ENCODE results near the gene SLC46A3.
"Not testable (repeated sequence)": the region's sequence is repeated elsewhere in the genome, so short reads cannot be mapped to it uniquely, and the experiment has no call there.

The SLC46A3 gene

DNA sequence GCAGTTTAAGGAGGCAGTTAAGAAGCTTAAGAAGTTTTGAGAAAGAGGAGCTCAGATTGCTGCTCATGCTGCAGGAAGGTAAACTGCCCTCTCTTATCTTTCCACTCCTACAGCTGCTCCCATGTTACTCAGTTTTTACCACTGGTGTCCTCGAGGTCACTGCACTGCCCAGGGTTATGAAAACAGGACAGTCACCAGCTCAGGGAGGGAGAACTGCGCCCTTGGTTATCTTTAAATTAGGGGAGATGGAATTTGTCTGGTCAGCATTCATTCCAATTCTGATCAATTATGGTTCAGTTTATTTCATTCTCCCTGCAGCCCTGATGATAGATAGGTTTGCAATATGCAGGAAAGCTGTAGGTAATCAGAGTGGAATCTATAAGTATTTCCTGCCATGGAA is 10.8 kb upstream of the SLC46A3 start:
- no peak for DNase-seq

DNA sequence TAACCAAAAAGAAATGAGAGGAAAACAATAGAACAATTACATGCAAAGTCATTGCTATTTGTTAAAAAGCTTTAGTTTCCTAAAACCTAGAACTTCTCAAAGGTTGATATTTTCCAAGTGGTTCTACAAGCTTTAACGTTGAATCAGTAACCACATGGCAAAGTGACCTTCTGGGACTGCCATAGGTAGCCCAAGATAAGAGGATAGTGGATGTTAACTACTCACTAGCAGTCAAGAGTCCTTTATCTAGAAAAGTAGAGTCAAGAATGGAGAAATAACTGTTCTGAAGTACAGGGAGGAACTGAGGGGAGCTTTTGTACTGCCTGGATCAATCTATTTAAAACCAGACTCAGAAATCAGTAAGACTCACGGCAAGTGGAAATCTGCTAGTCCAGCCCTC is 9.9 kb upstream of the SLC46A3 start:
- DNase-seq, result no peak

DNA sequence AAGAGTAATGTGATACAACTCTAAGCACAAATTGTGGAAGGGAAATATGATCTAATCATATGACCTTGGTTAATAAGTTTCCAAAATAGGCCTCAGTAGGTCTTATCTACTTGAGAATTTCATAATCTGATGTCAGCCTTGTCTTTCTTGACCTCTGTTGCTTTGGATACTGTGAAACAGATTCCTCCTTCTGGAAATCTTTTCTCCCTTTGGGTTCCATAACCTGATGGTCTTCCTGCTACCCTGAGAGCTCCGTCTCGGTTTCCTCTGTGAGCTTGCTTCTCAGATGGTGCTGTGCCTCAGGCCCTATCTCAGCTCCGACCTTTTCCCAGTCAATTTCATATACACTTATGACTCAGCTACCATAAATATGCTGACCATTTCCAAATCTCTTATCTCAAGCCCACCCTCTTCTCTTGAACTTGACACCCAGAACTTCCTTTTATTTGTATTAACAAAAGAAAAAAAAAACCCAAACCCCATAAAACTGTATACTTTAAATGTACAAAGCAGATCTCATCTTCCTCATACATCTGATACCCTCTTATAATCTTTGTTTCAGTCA is 6.4 kb upstream of the SLC46A3 start:
- DNase-seq, result no peak

DNA sequence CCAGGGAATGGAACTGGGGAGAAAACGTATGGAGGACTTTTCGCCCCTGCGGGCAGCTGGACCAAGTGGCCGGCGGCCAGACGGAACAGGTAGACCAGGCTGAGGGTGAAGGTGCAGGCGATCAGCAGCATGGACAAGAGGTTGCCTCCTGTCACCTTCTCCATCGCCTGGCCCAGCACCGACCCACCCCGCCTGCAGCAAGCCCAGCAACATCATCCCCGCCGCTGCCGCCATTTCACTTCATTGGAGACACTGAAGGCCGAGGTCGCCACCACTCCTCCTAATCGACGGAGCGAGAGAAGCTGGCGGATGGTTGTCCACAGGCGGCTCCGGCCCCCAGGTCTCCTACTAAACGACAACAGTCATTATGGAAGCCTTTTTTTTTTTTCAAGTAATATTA is 5.0 kb upstream of the SLC46A3 start:
- DNase-seq, result no peak

DNA sequence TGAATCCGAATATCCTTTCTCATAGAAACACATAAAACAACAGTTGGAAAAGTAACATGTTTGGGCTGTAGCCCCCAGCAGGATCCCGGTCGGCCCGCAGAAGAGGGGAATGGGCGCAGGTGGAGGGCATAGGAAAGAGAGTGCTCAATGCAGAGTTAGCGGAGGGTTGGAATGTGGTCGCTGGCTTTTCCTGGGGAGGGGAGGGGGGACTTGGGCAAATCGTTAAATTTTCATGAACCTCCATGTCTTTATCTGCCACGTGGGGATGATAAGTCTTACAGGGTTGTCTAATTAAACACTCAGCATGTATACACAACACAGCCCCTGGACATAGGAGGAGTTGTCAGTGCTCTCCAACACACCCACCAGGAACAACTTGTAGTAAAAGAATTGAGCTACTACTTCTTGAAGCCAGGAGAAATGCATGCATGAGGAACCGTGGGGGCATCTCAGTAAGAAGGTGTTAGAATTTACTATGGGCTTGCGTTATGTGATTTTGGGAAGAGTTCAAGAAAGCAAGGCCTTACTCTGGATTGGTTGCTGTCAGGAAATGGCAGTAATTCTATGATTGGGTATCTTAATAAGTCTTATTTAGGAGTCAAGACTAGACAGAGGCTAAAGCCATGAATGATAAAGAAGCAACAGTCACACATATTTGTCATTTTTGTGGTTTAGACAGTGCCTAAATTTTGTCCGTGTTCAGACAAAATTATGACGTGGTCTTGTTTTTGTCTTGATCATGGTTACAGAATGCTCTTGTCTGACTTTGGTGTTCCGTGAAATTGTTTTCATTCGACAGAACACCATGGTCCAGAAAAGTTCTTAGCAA is 671 bp upstream of the SLC46A3 start:
- peak in 1 of 2 experiments; percentile 52 for DNase-seq

DNA sequence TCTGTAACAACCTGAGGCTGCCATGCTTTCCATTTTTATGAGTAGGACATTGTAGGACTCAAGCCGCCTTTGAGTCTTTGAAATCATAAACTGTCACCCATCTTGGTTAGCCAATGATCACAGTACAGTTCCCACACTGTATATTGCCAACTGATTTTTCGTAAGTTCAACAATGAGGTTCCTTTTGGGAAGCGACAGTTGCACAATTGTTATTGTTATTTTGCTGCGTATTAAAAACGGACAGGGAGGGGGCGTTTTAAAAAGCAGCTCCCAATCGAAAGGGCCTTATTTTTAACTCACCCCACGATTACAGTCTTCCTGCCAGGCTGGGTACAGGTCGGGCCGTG is 601 bp downstream of the SLC46A3 start:
- peak in 1 of 2 experiments; percentile 57 for DNase-seq

DNA sequence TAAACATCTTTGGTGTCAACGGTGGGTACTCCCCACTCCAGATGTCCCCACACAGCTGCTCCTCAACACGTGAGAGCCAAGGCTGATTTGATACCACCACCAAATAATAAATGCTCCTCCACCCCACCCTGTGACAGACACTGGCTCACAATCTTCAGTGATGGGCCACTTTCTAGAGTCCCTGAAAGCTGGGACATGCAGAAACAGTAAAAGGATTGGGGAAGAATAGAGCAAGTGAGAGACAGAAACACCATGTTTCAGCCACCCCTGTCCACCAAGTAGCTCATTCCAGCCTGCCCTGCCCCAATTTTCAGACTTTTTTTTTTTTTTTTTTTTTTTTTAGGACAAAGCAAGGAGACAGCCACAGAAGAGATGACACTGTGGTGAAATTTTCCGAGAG is 1.6 kb downstream of the SLC46A3 start:
- peak in 1 of 2 experiments; percentile 25 for DNase-seq

DNA sequence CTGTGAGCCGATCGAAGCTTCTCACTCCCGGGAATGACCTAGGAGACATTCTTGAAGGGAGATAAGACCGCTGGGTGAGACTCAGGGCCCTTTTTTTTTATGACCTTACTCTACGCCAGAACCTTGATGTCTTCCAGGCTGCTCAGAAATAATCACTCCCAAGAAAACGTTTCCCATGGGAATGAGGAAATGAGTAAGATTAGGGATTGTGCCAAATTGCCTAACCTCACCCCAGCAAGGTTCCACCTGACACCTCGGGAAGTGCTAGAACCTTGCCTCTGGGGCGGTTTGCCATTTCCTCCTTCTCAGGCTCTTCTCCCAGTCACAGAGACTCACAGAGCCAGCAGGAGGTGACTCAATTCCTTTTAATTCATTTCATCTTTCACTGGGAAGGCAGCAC is 2.3 kb downstream of the SLC46A3 start:
- DNase-seq, result peak; percentile 58 to 76

DNA sequence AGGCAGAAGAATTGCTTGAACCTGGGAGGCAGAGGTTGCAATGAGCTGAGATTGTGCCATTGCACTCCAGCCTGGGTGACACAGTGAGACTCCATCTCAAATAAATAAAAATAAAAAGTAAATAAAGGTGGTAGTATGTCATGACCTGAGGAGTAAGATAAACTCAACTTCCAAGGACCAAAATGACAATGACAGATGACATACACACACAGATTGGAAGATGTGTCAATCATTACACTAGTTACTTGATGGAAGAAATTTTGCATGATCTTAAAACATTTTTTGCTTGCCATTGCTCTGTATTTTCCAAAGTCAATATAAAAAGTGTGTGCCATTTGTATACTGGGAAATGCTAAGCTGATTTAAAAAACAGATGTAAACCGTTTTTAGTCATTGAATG is 4.1 kb downstream of the SLC46A3 start:
- DNase-seq, result no peak

DNA sequence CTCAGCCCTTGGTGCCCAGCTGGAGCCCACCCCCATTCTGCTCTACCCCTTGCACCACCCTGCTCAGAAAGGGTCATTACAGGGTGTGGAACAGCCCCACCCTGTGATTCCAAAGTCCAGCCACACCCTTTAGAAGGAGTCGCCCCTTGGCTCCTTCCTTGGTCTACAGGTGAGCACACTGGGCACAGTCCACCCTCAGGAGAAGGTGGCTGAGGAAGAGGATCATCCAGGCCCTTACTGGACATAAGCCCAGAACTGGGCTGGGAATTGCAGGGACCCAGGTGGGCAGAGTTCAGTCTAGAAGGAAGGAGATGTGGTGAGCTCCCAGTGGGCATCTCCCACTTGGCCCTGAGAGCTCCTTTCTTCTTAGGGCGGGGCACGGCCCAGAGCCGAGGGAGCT is 8.6 kb downstream of the SLC46A3 start:
- DNase-seq, result no peak

DNA sequence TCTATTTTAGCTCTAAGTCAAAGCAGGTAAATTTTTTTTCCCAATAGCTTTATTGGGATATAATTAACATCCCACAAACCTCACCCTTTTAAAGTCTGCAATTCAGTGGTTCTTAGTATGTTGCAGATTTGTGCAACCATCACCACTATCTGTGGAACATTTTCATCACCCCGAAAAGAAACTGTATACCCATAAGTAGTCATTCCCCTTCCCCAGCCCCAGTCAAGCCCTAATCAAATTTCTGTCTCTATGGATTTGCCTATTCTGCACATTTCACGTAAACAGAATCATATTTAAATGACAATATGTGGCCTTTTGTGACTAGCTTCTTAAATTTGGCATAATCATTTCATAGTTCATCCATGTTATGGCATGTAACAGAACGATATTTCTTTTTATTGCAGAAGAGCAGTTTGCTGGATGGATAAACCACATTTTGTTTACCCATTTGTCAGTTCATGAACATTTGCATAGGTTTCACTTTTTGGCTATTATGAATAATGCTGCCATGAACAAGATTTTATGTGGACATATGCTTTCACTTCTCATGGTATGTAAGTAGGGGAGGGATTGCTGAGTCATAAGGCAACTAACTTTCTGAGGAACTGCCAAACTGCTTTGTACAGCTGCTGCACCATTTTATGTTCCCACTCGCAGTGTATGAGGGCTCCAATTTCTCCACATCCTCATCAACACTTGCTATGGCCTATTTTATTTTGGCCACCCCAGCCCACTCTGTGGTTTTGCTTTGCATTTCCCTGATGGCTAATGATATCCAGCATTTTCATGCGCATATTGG is 10.9 kb downstream of the SLC46A3 start:
- no peak for DNase-seq

DNA sequence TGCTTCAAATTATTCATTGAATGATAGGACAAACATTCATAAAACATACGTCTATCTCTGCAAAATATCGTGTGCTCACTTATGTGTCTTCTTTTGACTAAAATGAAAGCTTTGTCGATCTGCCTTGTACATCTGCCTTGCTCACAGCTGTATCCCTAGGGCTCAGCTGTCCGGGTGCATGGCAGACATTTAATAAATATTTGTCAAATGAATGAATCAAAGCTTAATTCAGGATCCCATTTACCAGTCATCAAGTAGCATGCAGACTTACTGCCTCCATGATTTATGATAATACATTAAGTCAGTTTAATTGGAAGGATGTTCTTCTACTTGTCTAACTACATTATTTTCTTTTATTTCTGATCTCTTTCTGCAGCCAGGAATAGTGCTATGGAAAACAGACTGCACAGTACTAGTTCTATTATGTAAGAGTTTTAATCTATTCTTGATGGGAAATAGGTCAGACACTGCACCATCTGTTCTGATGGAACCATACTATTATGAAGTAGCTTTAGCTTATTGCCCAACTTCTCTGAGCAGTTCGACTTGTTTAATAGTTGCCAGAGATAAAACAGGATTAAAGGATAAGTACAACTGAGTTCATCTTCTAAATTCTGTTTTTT is 13.2 kb downstream of the SLC46A3 start:
- no peak for DNase-seq

DNA sequence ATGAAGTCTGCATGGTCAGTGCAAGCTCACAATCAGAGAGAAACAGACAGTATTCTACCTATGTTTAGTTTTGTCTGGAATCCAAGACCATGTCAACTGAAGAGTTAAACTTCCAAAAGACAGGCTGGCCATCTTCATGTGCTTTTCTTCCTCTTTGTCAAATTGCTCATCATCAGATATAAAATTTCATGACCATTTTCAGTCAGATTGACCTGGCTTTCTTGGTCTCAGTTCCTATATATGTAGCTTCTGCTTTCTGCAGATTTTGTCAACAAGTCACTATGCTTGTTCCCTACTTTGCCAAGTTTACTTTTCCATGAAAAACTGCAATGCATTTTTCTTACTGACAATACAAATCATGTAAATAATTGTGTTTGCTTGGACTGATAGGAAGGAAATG is 13.9 kb downstream of the SLC46A3 start:
- no peak for DNase-seq

DNA sequence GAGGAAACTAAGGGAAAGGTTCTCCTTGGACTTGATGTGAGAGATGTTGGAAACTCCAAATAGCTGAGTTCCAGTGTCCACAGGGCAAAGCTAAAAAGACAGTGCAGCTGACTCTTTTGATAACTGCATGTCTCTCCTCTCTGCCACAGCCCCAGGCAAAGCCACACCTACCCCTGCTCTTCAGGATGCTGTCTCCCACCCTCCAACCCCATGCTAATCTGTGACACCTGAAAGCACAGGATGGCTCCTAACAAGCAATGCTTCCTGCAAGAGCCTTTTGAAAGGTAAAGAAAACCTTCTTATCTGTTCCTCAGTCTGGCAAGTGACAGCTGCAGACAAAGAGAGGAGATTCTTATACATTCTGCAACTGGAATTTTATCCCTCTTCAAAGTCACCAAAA is 14.5 kb downstream of the SLC46A3 start:
- no peak for DNase-seq

DNA sequence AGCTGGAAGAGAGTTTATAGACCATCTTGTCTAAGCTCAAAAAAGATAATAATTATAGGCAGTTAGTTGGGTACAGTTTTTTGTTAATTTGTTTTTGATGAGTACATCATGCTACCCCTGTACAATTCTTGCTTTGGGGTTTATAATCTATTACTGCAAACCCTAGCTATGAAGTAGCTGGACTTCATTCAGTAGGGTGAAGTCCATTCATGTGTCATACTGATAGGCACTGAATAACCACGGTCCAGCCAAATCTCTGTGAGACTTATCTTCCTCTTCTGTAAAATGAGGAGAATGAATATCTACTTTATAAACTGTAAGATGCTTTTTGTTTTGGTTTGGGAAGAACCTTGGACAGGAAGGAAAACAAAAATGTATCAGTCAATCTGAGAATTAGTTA is 19.5 kb downstream of the SLC46A3 start:
- no peak for DNase-seq

DNA sequence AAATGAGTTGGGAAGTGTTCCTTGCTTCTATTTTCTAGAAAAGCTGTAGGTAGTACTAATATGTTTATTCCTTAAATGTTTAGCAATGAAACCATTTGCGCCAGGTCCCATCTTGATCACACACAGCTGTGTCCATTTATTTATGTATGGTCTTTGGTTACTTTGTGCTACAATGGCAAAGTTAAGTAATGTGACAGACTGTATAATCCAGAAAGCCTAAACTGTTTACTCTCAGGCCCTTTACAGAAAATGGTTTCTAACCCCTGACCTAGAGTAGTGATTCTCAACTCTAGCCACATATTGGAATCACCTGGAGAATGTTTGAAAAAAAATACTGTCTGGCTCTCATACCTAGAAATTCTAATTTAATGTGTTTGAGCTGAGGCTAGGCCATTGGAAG is 21.3 kb downstream of the SLC46A3 start:
- no peak for DNase-seq

DNA sequence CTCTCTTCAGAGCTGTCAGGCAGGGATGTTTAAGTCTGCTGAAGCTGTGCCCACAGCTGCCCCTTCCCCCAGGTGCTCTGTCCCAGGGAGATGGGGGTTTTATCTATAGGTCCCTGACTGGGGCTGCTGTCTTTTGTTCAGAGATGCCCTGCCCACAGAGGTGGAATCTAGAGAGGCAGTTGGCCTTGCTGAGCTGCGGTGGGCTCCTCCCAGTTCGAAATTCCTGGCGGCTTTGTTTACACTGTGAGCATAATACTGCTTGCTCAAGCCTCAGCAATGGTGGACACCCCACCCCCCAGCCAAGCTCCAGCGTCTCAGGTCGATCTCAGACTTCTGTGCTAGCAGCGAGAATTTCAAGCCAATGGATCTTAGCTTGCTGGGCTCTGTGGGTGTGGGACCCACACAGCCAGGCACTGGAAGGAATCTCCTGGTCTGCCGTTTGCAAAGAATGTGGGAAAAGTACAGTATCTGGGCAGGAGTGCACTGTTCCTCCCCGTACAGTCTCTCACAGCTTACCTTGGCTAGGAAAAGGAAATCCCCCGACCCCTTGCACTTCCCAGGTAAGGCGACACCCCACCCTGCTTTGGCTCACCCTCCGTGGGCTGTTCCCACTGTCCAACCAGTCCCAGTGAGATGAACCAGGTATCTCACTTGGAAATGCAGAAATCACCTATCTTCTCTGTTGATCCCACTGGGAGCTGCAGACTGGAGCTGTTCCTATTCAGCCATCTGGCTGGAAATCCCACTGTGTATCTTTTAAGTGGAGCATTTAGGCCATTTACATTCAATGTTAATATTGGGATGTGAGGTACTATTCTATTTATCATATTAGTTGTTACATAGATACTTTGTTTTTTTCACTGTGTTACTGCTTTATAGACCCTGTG is 24.9 kb downstream of the SLC46A3 start:
- DNase-seq, result not testable (repeated sequence)

DNA sequence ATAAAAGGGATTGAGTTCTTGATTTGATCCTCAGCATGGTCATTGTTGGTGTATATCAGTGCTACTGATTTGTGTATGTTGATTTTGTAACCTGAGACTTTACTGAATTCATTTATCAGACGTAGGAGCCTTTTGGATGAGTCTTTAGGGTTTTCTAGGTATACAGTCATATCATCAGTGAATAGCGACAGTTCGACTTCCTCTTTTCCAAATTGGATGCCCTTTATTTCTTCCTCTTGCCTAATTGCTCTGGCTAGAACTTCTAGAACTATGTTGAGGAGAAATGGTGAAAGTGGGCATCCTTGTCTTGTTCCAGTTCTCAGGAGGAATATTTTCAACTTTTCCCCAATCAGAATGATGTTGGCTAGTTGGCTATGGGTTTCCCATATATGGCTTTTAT is 32.9 kb downstream of the SLC46A3 start:
- DNase-seq, result no peak

DNA sequence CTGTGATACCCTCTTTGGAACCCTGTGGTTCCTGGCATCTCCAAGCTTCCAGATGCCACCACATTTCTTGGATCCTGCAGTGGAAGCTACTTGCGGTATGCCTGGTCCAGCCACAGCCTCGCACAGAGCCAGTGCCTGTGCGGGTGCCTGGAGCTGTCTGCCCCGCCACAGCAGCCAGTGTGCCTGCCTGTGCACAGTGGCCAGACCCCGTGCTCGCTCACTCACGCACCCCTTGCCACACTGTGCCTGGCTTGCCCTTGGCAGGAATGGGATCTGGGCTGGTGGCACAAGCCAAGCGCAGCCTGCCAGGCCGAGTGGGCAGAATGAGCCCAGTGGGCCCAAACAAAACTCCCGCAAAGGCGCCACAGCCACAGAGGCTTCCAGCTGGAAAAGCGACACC is 33.7 kb downstream of the SLC46A3 start:
- DNase-seq, result no peak

DNA sequence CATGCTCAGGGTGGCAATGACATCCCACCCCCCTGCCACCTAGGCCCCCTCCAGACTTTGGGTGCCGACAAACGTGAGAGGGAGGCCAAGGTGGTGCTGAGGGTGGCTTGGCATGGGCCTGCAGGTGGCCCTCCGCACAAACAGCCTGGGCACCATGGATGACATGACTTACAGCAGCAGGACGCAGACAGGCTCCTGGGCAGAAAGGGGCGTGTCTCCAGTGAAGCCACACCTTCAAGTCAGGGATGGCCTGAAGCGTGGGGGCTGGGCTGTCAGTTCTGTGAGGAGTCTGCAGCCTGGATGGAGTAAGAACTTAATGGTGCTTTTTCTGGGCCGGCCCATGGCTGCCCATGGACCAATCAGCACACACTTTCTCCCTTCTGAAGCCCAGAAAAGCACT is 34.5 kb downstream of the SLC46A3 start:
- no peak for DNase-seq

DNA sequence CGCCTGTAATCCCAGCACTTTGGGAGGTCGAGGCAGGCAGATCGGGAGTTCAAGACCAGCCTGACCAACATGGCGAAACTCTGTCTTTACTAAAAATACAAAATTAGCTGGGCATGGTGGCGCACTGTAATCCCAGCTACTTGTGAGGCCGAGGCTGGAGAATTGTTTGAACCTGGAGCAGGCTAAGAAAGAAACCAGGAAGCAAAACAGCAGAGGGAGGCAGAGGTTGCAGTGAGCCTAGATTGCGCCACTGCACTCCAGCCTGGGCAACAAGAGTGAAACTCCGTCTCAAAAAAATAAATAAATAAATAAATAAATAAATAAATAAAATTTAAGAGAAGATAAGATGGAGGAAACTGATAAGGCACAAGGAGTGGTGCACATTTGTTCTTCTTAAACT is 35.6 kb downstream of the SLC46A3 start:
- not testable (repeated sequence) for DNase-seq

DNA sequence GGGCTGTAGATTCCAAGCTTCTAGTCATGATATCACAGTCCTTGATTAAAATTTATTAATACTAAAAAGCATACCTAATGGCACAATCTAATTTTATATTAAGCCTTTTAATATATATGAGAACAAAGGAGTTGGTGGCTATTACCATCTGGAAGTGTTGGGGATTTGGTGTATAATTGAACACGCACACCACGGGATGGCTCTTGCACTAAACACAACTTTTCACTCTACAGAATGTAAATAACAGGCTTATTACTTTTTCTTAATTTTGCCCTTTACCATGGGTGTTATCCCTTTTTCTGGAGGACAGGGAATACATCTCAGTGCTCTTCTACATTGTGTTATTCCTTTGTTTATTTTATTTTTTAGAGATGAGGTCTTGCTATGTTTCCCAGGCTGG is 38.2 kb downstream of the SLC46A3 start:
- no peak for DNase-seq

DNA sequence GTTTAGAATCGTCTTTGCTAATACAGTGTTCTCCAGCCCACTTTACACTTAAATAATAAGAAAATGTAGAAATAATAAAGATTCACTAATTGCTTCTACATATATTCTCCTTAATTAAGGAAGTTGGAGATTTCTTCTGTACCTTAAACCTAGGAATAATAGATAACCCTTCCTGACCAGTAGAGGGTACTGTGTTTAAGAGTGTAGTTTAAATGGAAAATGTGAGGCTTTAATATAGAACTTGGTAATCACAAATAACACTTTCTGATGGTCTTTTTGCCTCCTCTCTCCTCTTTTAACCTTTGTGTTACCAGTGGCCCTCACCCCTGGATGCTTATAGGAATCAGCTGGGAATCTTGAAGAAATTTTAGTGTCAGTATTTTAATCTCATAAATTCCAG is 39.1 kb downstream of the SLC46A3 start:
- peak in 1 of 2 experiments; percentile 54 for DNase-seq
